ENCODE data around the gene HEPACAM2.

Gene HEPACAM2

DNA sequence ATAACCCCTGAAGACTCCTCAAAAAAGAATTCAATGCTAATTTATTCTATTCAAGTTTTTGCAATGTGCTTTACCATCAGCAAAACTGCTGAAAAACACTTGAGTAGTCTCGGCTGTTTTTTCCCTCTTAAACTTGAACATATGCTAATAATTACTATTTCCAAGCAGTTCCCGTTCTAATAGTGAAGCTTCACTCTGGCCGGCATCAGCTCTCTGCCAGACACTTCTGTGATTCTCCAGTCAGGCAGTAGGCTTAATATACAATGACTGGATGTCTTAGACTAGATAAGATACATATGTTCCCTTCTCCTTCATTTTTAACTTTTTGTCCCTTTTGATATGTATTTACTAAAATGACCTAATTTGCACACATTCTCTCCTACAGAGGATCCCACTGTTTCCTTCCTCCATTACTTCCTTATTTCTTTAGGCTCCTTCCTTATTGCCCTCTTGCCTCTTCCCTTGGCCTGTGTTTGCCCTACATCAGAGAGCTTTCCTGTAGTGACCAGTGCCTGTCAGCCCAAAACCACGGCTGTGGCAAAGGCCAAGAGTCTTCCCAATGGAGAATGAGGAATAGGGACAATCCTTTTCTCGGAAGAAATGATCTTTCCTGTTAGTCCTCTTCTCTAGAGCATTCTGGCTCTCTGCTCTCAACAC, 23.5 kb downstream of the HEPACAM2 start:
- no peak for DNase-seq (ENCODE audit: low spot score)

DNA sequence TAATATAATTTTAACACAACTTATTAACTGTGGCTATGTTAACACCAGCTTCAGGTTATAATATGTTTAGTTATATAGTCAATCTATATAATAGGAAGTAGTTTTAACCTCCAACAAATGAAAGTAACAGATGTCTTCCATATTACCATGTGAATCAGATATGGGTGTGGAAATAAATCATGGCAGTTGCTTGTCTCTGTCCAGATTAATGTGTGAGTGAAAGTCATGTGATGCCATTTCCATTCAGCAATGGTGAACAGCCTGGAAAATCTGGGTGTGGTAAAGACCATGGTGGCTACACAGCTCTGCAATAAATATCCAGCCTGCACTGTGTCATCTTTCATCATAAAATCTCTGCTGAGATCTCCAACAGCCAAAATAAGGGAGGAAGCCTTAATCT, 27.8 kb downstream of the HEPACAM2 start:
- no peak for DNase-seq (ENCODE audit: low spot score)

DNA sequence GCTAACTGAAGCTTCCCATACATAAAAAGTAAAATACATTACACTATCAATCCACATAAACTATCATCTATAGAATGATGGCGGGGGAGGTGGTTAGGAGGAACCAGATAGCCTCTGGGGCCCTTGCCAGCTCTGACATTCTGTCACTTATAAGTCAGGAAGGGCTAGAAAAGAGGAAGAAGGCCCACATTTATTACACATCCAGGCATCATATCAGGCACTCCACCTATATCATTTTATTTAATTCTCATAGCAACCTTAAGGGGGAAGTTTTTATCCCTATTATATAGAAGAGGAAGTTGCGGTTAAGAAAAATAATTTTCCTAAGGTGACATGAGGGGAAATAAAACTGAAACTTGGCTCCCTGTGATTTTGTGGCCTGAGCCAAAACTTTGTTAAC, 29.9 kb downstream of the HEPACAM2 start:
- no peak for DNase-seq (ENCODE audit: low spot score)

DNA sequence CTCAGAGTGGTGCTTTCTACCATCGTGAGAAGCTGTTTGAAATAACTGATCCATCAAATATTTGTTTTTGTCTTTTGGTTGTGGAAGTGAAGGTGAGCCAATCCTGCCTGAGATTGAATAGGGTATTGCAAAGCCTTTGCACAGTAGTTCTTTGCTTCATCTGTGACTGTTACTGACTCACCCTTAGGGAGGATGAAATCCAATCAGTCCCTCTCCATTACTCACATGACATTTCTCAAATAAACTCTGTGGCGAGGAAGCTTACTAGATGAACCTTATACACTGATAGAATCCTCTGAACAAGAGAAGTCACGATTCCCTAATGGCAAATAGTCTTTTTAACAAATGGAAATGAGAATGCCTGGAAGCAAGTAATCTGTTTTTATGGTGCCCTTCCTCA, 31.9 kb downstream of the HEPACAM2 start:
- peak; percentile 10 for DNase-seq (ENCODE audit: low spot score)

DNA sequence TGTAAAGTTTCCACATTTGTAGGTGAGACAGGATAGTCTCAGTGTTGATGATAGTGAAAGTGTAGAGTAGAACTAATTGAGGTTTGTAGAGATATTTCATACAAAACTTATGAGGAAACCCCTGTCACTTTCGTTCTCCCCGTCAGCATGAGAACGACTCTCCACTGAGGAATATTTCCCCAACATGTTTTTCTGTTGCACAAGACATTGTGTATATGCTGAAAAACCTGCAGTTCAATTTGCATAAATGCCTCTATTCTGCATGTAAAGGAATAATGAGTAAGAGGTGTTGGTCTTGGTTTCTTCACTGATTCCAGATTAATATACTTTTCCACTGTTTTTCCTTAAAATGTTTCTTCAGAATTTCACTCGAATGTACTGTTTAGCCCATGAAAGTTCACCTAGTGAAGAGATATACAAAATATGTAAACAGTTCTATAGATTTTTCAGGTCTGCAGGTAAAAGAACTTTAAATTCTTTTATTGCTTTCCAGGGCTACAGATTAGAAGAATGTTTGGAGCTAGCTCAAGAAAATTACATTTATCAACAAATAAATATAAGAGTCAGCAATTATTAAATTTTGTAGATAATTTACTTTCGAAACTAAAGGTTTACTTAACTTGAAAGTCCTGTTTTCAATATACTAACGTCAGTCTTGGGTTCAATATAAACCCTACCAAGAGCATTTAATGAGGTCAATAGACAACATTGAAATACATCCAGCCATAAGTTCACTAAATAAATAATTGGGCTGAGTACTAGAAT, 37.2 kb downstream of the HEPACAM2 start:
- DNase-seq (ENCODE audit: low spot score) = no peak

DNA sequence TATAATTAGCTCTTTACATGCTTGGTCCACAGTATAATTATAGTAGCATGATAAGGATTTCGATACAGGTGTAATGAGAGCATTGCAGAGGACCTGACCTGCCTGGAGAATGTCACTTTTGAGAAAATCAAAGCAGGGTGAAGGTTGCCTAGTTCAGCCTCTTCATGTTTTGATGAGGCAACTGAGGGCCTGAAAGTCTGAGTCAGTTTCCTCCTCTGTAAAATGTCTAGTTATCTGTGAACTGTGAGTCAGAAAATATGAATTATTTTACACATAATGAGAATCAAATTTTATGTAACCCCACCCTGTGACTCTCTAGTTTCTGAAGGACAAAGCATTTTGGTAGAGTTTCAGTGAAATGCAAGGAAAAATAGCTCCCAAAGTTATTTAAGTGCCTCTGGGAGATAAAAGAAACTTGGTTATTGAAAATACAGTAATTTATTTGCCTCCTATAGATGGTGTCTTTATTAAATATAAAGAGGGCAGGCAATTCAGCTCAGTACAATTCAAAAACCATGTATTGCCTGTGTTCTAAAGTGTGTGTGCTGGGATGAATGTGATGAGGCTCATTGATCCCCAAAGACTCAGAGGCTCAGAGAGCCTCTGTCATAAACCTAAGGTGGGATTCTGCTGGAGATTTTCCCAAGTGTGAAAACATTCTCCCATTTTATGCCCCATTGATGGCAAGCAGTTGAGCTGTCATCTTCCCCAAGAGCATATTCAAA, 40.8 kb downstream of the HEPACAM2 start:
- peak; percentile 6 for DNase-seq (ENCODE audit: low spot score)

DNA sequence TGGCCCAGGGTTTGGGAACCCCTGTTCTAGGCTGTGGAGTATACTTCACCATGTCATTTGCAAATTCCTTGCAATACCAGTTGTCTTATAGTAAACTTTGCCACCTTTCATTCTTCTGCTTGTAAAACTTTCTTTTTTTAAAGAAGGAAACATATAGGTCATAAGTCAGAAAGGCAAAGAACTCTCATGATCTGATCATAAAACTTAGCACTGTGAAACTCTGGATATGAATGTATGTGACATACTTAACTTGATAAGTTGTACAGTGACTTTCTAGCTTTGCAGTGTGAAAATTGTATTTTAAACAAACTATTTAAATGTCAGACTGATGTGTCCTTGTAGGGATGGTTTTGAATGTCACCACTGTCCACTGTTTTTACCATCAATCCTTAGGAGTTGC, 47.1 kb downstream of the HEPACAM2 start:
- DNase-seq (ENCODE audit: low spot score) = no peak

DNA sequence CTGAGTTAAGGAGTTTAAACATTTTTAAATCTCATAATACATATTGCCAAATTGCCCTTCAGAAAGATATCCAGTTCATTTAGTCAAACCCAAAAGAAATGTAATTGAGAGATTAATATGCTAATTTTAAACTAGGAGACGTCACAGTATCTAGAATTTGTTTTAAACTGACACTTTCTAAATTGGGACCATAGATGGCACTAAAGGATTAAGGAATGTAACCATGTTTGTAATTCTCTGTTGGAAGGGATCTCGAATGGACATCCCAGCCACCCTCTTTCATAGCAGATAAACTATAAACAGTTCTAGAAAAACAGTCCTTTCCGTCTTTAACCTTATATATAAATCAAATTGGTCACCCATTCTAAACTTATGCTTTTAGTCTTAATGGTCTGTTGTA, 48.1 kb downstream of the HEPACAM2 start:
- DNase-seq (ENCODE audit: low spot score) = peak; percentile 18

DNA sequence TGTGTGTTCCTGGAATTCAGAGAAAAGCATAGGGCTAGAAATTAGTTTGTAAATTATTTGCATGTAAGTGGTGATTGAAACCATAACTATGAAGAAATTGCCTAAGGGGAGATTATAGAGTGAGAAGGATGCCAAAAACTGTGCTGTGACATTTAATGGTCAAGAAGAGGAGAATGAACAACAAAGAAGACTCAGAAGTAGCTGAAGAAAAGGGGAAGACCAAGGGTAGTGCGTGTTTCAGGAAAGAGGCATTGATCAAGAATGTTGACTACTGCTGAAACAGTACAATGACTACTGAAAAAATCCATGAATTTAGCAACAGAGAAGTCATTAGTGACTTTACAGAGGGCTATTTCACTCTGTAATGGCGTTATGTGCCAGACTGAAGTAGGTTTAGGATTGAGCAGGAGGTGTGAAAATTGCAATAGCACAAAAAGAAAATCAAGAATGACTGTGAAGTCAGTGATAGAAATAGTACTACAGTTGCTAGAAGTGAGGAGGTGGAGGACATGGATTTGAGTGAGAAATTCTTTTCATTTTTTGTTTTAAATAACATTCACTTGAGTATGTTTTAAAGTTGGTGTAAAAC, 49.2 kb downstream of the HEPACAM2 start:
- DNase-seq (ENCODE audit: low spot score) = no peak

DNA sequence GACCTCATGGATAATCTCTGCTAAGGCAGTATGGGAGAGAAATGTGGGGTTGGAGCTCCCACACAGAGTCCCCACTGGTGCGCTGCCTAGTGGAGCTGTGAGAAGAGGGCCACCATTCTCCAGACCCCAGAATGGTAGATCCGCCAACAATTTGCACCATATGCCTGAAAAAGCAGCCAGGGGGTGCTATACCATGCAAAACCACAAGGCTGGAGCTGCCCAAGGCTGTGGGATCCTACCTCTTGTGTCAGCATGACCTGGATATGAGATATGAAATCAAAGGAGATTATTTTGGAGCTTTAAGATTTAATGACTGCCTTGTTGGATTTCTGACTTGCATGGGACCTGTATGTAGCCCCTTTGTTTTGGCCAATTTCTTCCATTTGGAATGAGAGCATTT, 51.0 kb downstream of the HEPACAM2 start:
- DNase-seq (ENCODE audit: low spot score) = no peak

DNA sequence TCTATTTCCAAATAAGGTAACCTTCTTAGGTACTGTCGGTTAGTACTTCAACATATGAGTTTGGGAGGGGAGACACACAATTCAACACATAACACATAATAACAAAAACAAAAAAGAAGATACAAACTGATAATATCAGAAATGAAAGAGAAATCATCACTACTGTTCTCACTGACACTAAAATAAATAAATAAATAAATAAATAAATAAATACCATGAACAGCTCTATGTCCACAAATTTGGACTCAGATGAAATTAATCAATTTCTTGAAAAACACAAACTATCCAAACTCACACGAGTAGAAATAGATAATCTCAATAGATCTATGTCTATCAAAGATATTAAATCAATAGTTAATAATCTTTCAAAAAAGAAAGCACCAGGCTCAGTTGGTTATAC, 53.6 kb downstream of the HEPACAM2 start:
- DNase-seq (ENCODE audit: low spot score) = no peak

DNA sequence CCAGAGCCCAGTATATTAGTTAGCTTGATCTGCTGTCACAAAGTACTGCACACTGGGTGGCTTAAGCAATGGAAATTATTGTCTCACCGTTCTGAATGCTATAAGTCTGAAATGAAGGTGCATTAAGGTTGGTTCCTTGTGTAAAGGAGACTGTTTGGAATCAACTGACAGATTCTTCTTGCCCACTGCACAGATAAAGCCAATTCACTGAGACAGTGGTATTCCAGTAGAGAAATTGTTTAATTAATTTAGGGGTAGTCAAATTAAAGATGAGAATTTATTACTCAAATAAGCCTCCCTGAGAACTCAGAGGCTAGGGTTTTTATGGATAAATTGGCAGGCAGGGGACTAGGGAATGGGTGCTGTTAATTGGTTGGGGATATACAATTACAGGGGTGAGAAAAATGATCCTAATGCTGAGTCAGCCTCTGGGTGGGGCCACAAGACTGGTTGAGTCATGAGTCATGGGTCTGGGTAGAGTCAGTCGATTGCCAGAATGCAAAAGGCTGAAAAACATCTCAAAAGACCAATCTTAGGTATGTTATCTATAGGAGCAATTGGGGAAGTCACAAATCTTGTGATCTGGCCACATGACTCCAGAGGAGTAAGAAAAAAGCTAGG, 54.6 kb downstream of the HEPACAM2 start:
- DNase-seq (ENCODE audit: low spot score) = no peak

DNA sequence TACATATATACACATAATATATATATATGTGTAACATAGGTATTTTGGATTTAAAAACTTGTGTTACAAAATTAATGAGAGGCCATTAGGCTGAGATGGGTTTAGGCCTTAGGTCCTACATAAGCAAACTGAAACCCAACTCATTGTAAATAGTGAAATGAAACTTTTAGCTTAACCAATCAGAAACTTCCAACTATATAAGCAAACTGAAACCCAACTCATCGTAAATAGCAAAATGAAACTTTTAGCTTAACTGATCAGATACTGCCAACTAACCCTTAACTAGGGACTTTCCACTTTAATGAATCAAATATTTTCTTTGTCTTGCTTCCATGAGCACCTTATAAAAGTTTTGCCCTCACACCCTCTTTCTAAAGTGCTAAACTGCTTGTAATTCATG, 60.8 kb downstream of the HEPACAM2 start:
- DNase-seq (ENCODE audit: low spot score) = no peak

DNA sequence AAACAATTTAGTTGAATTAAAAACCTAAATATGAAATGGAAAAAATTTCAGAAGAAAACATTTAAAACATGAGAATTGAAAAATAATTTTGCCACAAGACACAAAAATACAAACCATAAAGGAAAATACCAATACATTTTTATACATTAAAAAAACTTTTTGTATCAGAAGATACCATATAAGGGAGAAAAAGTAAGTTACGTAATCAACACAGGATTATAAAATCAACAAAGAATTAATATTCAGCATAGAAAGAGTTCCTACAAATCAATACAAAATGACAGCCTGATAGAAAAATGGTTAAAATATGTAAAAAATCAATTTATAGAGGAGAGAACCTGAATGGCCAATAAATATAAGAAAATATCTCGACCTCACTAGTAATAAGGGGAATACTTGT, 61.5 kb downstream of the HEPACAM2 start:
- DNase-seq (ENCODE audit: low spot score) = no peak

DNA sequence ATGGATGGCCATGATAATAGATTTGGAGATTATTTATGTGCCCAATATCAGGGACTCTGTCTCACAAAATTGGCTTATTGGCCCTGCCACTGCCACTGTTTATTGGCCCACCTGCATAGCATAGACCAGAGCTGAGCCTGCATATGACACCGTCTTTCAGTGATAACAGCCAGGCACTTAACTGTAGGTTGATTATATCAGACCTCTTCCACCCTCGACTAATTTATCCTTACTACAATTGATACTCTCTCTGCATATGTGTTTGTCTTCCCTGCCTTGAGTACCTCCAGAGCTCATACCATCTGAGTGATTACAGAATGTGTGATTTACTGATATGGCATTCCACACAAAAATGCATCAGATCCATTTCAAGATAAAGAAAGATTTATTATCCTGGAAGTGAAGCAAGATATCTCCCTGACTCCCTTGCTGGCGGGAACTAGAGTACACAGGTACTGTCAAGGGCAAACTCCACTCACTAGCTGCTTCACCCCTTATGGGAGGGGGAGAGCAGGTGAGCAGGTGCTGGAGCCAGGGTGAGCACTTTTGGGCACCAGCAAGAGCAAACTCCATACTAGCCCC, 65.0 kb downstream of the HEPACAM2 start:
- DNase-seq (ENCODE audit: low spot score) = no peak

DNA sequence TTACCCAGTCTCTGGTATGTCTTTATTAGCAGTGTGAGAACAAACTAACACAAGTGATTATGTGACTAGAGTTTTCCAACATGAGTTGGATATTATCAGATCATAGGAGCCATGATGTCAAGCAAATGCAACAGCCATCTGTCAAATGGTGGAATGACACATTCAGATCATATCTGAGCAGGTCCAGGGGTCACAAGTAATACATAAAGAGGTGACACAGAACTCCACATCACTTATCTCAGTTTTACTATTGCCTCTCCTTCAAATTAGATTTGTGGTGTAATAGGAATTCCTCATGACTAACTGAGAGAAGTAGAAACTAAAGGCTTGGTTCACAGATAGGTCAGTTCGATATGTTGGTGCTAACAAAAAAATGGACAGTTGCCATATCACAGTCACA, 65.9 kb downstream of the HEPACAM2 start:
- DNase-seq (ENCODE audit: low spot score) = no peak

DNA sequence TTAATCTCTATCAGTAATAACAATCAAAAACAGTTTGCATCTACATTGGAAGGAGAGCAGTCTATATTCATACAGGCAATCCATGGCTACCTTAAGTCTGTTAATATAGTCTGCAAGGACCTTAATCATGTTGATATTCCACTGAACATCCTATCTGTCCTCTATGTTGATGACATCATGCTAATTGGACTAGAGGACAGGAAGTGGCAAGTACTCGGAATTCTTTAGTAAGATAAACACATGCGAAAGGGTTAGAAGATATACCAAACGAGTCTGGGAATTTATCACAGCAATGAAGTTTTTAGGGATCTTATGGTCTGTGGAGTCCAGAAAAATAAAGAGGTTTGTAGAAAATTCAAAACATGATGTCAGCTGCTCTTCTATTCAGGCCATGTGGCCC, 66.8 kb downstream of the HEPACAM2 start:
- peak; percentile 12 for DNase-seq (ENCODE audit: low spot score)

DNA sequence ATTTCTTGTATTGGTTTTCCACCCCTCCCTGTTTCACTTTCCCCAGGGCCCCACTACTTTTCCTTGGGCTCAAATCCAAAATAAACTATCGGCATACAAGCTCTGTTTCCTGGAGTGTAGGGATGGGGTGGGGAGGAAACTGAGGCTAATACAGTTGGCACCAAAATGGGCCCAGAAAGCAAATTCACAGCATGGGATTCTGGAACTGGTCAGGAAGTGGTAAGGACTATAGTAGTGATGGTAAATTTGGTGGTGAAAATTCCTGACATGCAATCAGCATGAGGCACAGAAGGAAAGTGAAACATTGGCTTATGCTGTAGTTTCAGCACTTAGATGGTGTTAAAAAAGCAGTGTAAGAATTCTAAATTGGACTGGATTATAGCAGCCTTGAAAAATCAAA, 69.4 kb downstream of the HEPACAM2 start:
- peak; percentile 46 for DNase-seq (ENCODE audit: low spot score)

DNA sequence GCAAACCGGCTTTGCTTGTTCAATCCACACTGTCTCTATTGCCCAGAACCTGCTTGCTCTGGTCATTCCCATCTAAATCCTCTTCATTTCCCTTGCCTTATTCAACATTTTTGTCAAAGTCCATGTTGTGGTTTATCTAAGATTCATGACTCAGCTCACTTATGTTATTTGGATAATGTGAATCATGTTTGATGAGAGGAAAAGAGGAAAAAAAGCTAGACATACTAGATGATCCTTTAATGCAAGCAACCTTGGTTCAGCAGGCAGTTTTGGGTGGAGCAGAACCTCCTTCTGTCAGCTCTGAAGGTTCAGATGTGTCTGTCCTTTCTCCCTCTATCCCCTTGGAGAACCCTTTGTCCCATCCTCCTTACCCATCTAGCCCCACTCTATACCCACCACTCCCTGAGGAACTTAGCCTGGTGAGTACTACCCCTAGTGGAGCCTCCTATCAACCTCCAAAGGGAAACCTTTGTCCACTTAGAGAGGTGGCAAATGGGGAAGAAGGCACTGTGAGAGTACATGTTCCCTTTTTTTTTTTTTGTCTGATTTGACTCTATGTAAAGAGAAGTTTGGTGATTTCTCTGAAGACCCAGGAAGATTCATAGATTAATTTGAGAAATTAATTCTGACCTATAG, 76.0 kb downstream of the HEPACAM2 start:
- DNase-seq (ENCODE audit: low spot score) = peak; percentile 7

DNA sequence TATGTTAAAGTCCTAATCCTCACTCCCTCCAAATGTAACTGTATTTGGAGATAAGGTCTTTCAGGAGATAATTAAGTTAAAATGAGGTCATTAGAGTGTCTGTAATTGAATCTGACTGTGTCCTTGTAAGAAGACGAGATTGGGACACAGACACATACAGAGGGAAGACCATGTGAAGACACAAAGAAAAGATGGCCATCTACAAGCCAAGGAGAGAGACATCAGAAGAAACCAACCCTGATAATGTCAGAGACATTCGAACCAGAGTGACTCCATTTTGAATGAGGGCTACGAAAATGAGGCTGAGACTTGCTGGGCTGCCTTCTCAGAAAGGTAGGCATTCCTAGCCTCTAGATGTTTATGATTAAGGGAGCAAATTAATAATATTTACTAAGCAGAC, 77.5 kb downstream of the HEPACAM2 start:
- DNase-seq (ENCODE audit: low spot score) = no peak

DNA sequence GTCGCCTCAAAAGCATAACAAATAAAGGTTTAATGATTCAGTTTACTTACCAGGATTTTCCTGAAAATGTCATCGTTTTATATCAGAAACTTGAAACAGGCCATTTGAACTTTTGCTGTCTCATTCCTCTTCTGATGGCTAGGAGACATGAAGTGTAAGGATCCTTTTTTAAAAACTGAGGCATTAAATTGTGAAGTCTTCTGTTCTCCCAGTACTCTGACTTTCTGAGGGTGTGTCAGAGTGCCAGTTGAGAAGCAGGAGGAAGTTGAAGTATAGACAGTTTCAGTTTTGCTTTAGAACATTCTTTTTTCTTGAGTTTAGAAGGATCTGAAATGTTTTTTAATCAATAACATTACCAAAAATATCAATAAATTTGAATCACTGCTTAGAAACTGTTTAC, 78.1 kb downstream of the HEPACAM2 start, which contains the start of gene SAMD9L:
Gene SAMD9L, minus strand, starts transcription at position 242 of the 400 bp plus-strand sequence. CDS start 12,414 bp downstream, outside the sequence.
- DNase-seq (ENCODE audit: low spot score) = peak; percentile 26
